ENCODE measurements around the gene BRPF3. TPM values are rescaled to one million over a fixed set of nuclear protein-coding genes. Genes with fewer than 3 reads are reported as not detected.

BRPF3 gene
- total and polyA plus RNA-seq, 3 donors from 2014 or later = 70.5 to 104 (median 102) TPM

GRCh38 chr6:36200998-36201596 lies 4.6 kb downstream of the BRPF3 start:
- Histone ChIP-seq H3K36me3 (ENCODE audit: low read depth, missing control alignments) (no peaks in the 10 kb centered on the region), H3K27ac (no peak overlapping the region), H3K9me3 (no peaks in the 10 kb centered on the region), H3K27me3 (no peaks in the 10 kb centered on the region), H3K4me1 (peaks cover 8% of the 10 kb centered on the region), H3K4me3 (no peak overlapping the region)
- 89 to 98% methylated on average over 2 to 15 of the region's 15 CpGs for WGBS, 2 donors
- DNase-seq = no peak
- intact Hi-C loops (cut with DNase I; ENCODE audit: low total_unique reads) = no loop called here
- TF ChIP-seq, protein P1, sequence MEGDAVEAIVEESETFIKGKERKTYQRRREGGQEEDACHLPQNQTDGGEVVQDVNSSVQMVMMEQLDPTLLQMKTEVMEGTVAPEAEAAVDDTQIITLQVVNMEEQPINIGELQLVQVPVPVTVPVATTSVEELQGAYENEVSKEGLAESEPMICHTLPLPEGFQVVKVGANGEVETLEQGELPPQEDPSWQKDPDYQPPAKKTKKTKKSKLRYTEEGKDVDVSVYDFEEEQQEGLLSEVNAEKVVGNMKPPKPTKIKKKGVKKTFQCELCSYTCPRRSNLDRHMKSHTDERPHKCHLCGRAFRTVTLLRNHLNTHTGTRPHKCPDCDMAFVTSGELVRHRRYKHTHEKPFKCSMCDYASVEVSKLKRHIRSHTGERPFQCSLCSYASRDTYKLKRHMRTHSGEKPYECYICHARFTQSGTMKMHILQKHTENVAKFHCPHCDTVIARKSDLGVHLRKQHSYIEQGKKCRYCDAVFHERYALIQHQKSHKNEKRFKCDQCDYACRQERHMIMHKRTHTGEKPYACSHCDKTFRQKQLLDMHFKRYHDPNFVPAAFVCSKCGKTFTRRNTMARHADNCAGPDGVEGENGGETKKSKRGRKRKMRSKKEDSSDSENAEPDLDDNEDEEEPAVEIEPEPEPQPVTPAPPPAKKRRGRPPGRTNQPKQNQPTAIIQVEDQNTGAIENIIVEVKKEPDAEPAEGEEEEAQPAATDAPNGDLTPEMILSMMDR (IDR thresholded peaks at IDR 0.05) = no peak
- no peak for TF ChIP-seq POLR2A (IDR thresholded peaks at IDR 0.05)

DNA sequence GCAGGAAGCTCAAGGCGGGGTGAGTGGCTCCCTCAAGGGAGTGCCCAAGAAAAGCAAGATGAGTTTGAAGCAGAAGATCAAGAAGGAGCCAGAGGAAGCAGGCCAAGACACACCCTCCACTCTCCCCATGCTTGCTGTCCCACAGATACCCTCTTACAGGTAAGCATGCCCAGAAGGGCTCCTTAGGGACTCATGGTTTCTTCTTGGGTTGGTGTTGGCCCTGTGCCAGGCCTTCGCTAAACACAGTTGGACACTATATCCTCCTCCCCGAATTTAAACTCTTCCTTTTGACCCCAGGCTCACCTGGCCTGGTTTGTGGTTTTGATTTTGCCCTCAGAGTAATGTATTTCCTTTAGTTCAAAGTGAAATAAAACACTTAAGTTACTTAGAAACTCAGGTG lies 5.1 kb downstream of the BRPF3 start:
- Histone ChIP-seq H3K27ac (no peak overlapping the region), H3K27me3 (no peaks in the 10 kb centered on the region), H3K9me3 (no peaks in the 10 kb centered on the region), H3K4me3 (no peak overlapping the region), H3K36me3 (ENCODE audit: low read depth, missing control alignments) (no peaks in the 10 kb centered on the region), H3K4me1 (peaks cover 8% of the 10 kb centered on the region)
- WGBS, 2 donors = 61 to 66% methylated on average over 3 of the region's 3 CpGs
- intact Hi-C loops (cut with DNase I; ENCODE audit: low total_unique reads) = no loop called here
- DNase-seq = no peak
- TF ChIP-seq, protein P1 (IDR thresholded peaks at IDR 0.05) = no peak
- TF ChIP-seq POLR2A (IDR thresholded peaks at IDR 0.05) = no peak

DNA sequence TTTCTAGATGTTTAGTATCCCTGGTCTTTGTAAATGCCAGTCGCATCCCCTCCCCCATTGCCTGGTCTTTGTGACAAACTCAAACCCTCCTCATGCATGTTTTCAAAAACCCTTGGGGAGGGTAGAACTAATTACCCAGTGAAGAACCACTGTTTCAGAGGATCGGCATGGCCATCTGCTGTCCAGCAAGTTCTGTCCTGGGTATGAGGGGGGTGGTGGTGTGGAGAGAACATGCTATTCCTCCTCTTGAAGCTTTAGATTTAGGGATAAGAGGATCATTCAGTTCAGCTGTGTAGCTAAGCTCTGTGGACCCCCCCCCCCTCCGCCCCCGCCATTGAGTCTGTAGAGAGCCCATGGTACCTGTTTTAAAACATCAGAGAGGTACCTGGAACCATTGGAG lies 5.6 kb downstream of the BRPF3 start:
- TF ChIP-seq, protein P1 (IDR thresholded peaks at IDR 0.05) = no peak
- TF ChIP-seq POLR2A (IDR thresholded peaks at IDR 0.05) = no peak
- WGBS, 2 donors = 83 to 86% methylated on average over 4 of the region's 4 CpGs
- intact Hi-C loops (cut with DNase I; ENCODE audit: low total_unique reads) = no loop called here
- H3K27me3 ChIP-seq = no peaks in the 10 kb centered on the region
- H3K36me3 ChIP-seq (ENCODE audit: low read depth, missing control alignments) = no peaks in the 10 kb centered on the region
- peaks cover 8% of the 10 kb centered on the region for H3K4me1 ChIP-seq
- no peak overlapping the region for H3K27ac ChIP-seq
- H3K9me3 ChIP-seq = no peaks in the 10 kb centered on the region
- DNase-seq = no peak
- H3K4me3 ChIP-seq = no peak overlapping the region

DNA sequence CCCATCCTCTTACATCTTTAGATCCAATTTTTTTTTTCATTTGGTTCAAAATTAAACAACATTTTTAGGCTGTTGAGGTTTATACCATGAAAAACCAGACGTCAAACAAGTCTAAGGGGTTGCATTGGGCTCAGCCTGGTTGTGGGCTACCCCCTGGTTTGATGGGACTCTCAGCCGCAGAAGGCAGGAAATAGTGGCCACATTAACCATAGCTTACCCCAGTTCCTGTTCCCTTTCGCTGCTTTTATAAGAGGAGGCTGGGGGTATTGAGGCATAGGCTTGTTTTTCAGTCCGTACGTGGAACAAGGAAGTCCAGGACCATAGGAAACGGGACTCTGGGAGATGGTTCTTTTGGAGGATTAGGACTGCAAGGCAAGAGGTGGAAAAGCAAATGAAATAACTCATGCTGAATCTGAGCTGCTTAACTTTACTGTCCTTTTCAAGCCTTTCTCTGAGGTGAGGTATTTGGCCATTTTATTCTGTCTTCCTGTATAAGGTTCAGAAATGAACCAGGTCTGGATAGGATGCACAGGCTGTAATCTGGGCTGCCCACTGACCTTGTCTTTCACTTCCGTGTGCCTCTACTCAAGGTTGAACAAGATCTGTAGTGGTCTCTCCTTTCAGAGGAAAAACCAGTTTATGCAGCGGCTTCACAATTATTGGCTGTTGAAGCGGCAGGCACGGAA lies 7.7 kb downstream of the BRPF3 start:
- H3K4me3 ChIP-seq = no peak overlapping the region
- WGBS, 2 donors = 73 to 76% methylated on average over 9 to 10 of the region's 10 CpGs
- H3K27ac ChIP-seq = no peak overlapping the region
- H3K9me3 ChIP-seq = no peaks in the 10 kb centered on the region
- H3K4me1 ChIP-seq = no peaks in the 10 kb centered on the region
- intact Hi-C loops (cut with DNase I; ENCODE audit: low total_unique reads) = no loop called here
- no peak for TF ChIP-seq POLR2A (IDR thresholded peaks at IDR 0.05)
- TF ChIP-seq, protein P1 (IDR thresholded peaks at IDR 0.05) = no peak
- no peaks in the 10 kb centered on the region for H3K36me3 ChIP-seq (ENCODE audit: low read depth, missing control alignments)
- no peak for DNase-seq
- no peaks in the 10 kb centered on the region for H3K27me3 ChIP-seq

DNA sequence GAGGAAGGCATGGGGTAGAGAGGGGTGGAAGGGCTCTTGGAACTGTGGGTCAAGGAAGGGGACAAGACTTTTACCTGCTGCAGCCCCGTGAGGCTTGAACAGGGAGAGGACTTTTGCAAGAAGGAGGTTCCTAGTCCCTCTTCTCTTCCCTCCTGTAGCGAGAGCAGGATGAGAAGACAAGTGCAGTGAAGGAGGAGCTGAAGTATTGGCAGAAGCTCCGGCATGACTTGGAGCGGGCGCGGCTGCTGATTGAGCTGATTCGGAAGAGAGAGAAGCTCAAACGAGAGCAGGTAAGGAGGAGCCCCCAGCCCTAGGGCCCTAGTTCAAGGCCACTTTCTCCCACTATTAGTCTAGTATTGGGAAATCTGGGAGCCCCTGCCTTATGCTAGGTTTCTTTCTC lies 10.6 kb downstream of the BRPF3 start:
- Histone ChIP-seq H3K4me1 (no peaks in the 10 kb centered on the region), H3K27ac (no peak overlapping the region), H3K27me3 (no peaks in the 10 kb centered on the region), H3K36me3 (ENCODE audit: low read depth, missing control alignments) (no peaks in the 10 kb centered on the region), H3K4me3 (no peak overlapping the region), H3K9me3 (no peaks in the 10 kb centered on the region)
- intact Hi-C loops (cut with DNase I; ENCODE audit: low total_unique reads) = no loop called here
- TF ChIP-seq, protein P1 (IDR thresholded peaks at IDR 0.05) = no peak
- no peak for TF ChIP-seq POLR2A (IDR thresholded peaks at IDR 0.05)
- no peak for DNase-seq
- WGBS, 2 donors = 88 to 91% methylated on average over 8 of the region's 8 CpGs
